LNCAP (cell line): Measurements from ENCODE around the gene NDE1.

ENCODE experiments used
- TF ChIP-seq, protein P1 (sequence below): fragments of 450-650 bp; IDR thresholded peaks from 2 replicates; pipeline ENCODE4 v1.5.1; 2017; ENCODE audit warnings: mild to moderate bottlenecking

NDE1 gene

DNA sequence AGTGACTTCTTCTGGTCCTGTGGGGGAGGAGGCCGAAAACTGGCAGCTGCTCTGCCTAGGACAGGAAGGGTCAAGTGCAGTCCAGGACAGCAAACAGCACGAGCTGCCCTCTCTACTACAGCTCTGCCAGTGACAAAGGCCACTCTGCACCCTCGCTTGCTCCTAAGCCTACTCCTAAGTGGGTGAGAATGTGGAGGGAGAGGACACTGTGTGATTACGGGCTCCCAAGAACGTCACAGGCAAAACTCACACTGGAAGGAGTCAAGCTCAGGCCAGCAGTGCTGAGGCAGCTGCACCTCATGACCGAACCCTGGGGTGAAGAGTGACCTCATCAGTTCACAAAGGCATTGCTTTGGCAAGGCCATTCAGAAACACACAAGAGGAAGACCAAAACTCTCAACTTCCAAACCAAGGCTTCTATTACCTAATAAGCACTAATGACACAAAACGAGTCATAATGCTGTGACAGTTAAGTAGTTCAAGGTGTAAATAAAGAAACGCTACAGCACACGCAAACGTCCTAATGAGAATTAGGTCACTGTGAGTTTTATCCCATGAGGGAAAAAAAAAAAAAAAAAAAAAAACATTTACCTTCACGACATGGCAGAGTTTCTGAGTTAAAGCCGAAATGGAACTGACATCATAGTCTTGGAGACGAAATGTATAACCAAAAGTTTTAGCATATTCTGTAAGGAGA, 42.2 kb upstream of the NDE1 start:
- TF ChIP-seq, protein P1, sequence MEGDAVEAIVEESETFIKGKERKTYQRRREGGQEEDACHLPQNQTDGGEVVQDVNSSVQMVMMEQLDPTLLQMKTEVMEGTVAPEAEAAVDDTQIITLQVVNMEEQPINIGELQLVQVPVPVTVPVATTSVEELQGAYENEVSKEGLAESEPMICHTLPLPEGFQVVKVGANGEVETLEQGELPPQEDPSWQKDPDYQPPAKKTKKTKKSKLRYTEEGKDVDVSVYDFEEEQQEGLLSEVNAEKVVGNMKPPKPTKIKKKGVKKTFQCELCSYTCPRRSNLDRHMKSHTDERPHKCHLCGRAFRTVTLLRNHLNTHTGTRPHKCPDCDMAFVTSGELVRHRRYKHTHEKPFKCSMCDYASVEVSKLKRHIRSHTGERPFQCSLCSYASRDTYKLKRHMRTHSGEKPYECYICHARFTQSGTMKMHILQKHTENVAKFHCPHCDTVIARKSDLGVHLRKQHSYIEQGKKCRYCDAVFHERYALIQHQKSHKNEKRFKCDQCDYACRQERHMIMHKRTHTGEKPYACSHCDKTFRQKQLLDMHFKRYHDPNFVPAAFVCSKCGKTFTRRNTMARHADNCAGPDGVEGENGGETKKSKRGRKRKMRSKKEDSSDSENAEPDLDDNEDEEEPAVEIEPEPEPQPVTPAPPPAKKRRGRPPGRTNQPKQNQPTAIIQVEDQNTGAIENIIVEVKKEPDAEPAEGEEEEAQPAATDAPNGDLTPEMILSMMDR, result no peak

DNA sequence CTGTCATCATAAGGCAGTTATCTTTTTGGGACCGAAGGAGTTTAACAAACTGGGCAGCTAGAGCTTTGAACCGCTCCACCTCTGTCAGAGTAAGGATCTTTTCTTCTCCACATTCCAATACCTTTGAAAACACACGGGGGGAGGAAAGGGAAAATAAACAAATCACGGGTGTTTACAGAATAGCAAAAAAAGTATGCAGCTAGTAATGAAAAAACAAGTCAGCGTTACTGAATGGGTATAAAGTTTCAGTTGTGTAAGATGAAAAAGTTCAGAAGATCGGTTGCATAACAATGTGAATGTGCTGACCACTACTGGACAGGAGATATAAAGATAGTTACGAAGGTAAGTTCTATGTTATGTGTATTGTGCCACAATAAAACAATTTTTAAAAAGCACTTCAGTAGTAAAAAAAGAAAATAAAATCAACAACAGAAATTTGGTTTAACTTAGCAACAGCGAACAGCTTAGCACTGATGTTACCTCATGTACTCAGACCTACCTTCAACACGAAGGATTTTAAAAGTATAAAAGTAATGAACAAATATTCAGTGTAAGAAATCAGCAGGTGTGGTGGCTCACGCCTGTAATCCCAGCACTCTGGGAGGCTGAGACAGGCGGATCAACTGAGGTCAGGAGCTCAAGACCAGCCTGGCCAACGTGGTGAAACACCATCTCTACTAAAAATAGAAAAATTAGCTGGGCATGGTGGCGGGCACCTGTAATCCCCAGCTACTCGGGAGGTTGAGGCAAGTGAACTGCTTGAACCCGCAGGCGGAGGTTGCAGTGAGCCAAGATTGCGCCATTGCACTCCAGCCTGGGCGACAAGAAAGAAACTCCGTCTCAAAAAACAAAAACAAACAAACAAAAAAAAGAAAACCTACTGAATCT, 41.4 kb upstream of the NDE1 start:
- TF ChIP-seq, protein P1, result no peak

GRCh38 chr16:15609286-15609649, 40.8 kb upstream of the NDE1 start:
- TF ChIP-seq, protein P1, result no peak

DNA sequence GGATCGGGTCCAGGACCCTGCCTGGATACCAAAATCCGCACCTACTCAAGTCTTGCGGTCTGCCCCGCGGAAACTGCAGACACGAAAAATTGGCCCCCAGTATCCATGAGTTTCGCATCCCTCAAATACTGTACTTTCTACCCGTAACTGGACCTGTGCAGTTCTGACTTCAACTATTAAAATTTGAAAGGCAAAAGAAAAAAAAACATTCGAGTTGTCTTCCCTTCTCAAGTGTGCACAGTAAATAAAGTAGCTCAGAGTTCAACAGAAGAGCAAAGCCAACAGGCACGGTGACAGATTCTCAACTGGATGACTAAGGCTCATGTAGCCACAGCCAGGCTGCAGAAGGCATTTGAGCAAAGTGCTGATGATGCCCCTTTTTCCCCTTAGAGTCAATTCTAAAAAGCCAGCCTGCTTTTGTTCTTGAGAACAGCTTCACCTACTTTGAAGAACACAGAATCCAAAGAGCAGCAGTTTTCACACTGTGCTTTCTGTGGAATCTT, 39.6 kb upstream of the NDE1 start:
- TF ChIP-seq, protein P1, result no peak

- TF ChIP-seq, protein P1, result no peak
Measured at GRCh38 chr16:15611610-15612009, 38.4 kb upstream of the NDE1 start.

- TF ChIP-seq, protein P1, result no peak
Measured at GRCh38 chr16:15613676-15614075, 36.4 kb upstream of the NDE1 start.

DNA sequence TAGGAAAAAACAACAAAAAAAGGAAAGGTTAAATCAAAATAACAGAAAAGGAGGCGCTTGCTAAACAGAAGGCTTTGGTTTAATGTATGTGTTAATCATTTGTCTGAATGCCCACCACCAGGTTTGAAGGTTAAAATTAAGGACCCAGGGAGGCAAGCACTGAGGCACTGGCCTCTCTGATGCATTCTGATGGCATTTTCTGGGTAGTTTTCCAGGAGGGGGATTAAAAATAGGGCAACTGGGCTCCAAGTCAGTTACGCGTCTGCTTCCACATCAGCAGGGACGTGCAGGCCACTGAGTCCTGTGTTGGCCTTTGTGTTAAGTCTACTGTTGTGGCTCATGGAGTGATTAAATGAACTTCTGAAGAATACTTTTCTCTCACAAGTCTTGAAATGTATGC, 34.0 kb upstream of the NDE1 start:
- TF ChIP-seq, protein P1, result no peak
